ENCODE data around the gene ZFP90.

DNA sequence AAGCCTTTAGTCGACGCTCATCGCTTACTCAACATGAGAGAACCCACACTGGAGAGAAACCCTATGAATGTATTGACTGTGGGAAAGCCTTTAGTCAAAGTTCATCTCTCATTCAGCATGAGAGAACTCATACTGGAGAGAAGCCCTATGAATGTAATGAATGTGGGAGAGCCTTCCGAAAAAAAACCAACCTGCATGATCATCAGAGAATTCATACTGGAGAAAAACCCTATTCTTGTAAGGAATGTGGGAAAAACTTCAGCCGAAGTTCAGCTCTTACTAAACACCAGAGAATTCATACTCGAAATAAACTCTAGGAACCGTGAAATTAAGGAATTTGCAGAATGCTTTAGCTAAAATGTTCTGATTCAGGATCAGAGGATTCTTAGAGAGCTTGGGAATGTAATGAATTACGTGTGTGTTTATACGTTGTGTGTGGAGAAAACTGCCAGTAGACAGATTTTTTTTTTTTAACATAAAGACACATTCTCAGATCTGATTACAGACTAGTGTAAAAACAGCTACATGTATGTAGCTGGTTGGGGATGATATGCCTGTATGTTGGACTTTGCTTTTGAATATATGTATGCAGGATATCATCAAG, 25.4 kb downstream of the ZFP90 start:
- TF ChIP-seq, protein P1, sequence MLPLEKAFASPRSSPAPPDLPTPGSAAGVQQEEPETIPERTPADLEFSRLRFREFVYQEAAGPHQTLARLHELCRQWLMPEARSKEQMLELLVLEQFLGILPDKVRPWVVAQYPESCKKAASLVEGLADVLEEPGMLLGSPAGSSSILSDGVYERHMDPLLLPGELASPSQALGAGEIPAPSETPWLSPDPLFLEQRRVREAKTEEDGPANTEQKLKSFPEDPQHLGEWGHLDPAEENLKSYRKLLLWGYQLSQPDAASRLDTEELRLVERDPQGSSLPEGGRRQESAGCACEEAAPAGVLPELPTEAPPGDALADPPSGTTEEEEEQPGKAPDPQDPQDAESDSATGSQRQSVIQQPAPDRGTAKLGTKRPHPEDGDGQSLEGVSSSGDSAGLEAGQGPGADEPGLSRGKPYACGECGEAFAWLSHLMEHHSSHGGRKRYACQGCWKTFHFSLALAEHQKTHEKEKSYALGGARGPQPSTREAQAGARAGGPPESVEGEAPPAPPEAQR (tag by site-specific recombination; IDR thresholded peaks at IDR 0.05), result no peak
- TF ChIP-seq, protein P2, sequence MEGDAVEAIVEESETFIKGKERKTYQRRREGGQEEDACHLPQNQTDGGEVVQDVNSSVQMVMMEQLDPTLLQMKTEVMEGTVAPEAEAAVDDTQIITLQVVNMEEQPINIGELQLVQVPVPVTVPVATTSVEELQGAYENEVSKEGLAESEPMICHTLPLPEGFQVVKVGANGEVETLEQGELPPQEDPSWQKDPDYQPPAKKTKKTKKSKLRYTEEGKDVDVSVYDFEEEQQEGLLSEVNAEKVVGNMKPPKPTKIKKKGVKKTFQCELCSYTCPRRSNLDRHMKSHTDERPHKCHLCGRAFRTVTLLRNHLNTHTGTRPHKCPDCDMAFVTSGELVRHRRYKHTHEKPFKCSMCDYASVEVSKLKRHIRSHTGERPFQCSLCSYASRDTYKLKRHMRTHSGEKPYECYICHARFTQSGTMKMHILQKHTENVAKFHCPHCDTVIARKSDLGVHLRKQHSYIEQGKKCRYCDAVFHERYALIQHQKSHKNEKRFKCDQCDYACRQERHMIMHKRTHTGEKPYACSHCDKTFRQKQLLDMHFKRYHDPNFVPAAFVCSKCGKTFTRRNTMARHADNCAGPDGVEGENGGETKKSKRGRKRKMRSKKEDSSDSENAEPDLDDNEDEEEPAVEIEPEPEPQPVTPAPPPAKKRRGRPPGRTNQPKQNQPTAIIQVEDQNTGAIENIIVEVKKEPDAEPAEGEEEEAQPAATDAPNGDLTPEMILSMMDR (tag by site-specific recombination; IDR thresholded peaks at IDR 0.05), result no peak

Data from HEK293 (cell line).